ENCODE results near the gene ZNF559. TPM values are rescaled to one million over a fixed set of nuclear protein-coding genes. Genes with fewer than 3 reads are reported as not detected.

ZNF559 gene
- total RNA-seq, 1 donor: 10.8 TPM

- DNase-seq (ENCODE audit: low read depth in 2 of 3, low spot score in 2 of 3): no peak
Observed at GRCh38 chr19:9352505-9352904, 28.5 kb downstream of the ZNF559 start.

- DNase-seq (ENCODE audit: low read depth in 2 of 3, low spot score in 2 of 3): no peak
Observed at GRCh38 chr19:9353011-9353410, 29.0 kb downstream of the ZNF559 start.

GRCh38 chr19:9354651-9355050 is 30.7 kb downstream of the ZNF559 start:
- no peak for DNase-seq (ENCODE audit: low read depth in 2 of 3, low spot score in 2 of 3)

GRCh38 chr19:9362905-9363304 is 38.9 kb downstream of the ZNF559 start, which contains the start of gene ZNF177:
Gene ZNF177, plus strand, starts transcription at chr19:9363013. Its CDS starts 15,299 bp downstream, at chr19:9378312.
- peak in 2 of 3 donors; percentile 19 to 50 for DNase-seq (ENCODE audit: low read depth in 2 of 3, low spot score in 2 of 3)

- no peak for DNase-seq (ENCODE audit: low read depth in 2 of 3, low spot score in 2 of 3)
Observed at GRCh38 chr19:9370738-9371619, 47.0 kb downstream of the ZNF559 start.

- DNase-seq (ENCODE audit: low read depth in 2 of 3, low spot score in 2 of 3): no peak
Observed at GRCh38 chr19:9381361-9381785, 57.4 kb downstream of the ZNF559 start.

Other genes starting within 250 kb of the ZNF559 start
- not detected for gene OR1M1, start 237.1 kb upstream of the ZNF559 start, total RNA-seq
- not detected for gene OR7G2, start 216.7 kb upstream of the ZNF559 start, total RNA-seq
- not detected for gene OR7G1, start 208.4 kb upstream of the ZNF559 start, total RNA-seq
- not detected for gene OR7G3, start 197.2 kb upstream of the ZNF559 start, total RNA-seq
- 36.6 TPM for gene ZNF317, start 183.8 kb upstream of the ZNF559 start, total RNA-seq
- gene OR7D2, start 145.2 kb upstream of the ZNF559 start, total RNA-seq: 0.27 TPM
- gene OR7D4, start 104.6 kb upstream of the ZNF559 start, total RNA-seq: not detected
- gene OR7E24, start 73.2 kb upstream of the ZNF559 start, total RNA-seq: not detected
- 12.4 TPM for gene ZNF699, start 14.3 kb upstream of the ZNF559 start, total RNA-seq
- 0.81 TPM for gene ZNF177, start 38.8 kb downstream of the ZNF559 start, total RNA-seq
- 14.5 TPM for gene ZNF266, start 111.4 kb downstream of the ZNF559 start, total RNA-seq
- gene ZNF560, start 174.4 kb downstream of the ZNF559 start, total RNA-seq: not detected
- 15.3 TPM for gene ZNF426, start 214.5 kb downstream of the ZNF559 start, total RNA-seq

All from hematopoietic multipotent progenitor cell (in vitro differentiated cells).